Pancreas (tissue), 10 donors: ENCODE data around the gene EHD3. TPM values are rescaled to one million over a fixed set of nuclear protein-coding genes. Genes with fewer than 3 reads are reported as not detected.

Experiments used
- ATAC-seq, 4 donors: fragments of 200-7000 bp; cut with Tn5 transposase; one replicate each; pipeline versions ENCODE4 v1.8.0 to v1.9.1; 2020; ENCODE audit warnings: mild to moderate bottlenecking in 4 of 4, moderate library complexity in 4 of 4
- DNase-seq, 6 donors: peaks; one replicate each; pipeline ENCODE4 v3.0.0-alpha.2; 2020
- FAIRE-seq: peaks from 2 replicates; lab custom pipeline; 2012; peaks lifted over from hg19 to GRCh38; lab: Jason Lieb, UNC
- H3K27ac ChIP-seq, 4 donors: fragments of 200-600 bp; sonication (generic); 1 replicate in 3 of 4; 2 replicates in 1 of 4; pipeline versions ENCODE4 v1.5.0 to v1.8.0; 2020
- H3K27me3 ChIP-seq, 4 donors: fragments of 200-600 bp; one replicate each; pipeline ENCODE4 v1.8.0; 2021
- H3K36me3 ChIP-seq, 3 donors: fragments of 200-600 bp; sonication (generic) in 1 of 3; one replicate each; pipeline versions ENCODE4 v1.5.0 to v1.8.0; 2020 to 2021
- H3K4me1 ChIP-seq, 3 donors: fragments of 200-600 bp; one replicate each; pipeline ENCODE4 v1.8.0; 2021
- H3K4me3 ChIP-seq, 4 donors: fragments of 200-600 bp; sonication (generic) in 2 of 4; one replicate each; pipeline versions ENCODE4 v1.5.0 to v1.8.0; 2020 to 2021
- H3K9me3 ChIP-seq, 4 donors: fragments of 200-600 bp; one replicate each; pipeline ENCODE4 v1.8.0; 2021
- WGBS, 2 donors: extraction: QIAGEN DNeasy Blood & Tissue Kit; methylation state at CpG; one replicate each; pipeline ENCODE4 v1.1.7; 2013; 5-methylcytosine and 5-hydroxymethylcytosine counted together
- intact Hi-C, 3 donors: fragments of 100-400 bp; cut with DNase I; formaldehyde crosslinking; loops; one replicate each; pipeline versions ENCODE4 v1.11.1 to v1.14.2; 2022
- polyA plus RNA-seq, 2 donors: library from polyadenylated mRNA; stranded (reverse); fragments of 200-250 nt; gene quantifications; one replicate each; pipeline ENCODE4 v1.2.3, GENCODE V29; 2013
- total RNA-seq, 6 donors: library from RNA; stranded (reverse); fragmentation: NEBNext Ultra II Directional in 4 of 6; extraction: Animal tissue kit (Norgen Biotek cat#: 25700) in 4 of 6; gene quantifications; one replicate each; pipeline versions ENCODE4 v1.2.1 to v1.2.4, GENCODE V29; 2021 to 2023
- TF ChIP-seq, protein P1 (sequence below), 4 donors: fragments of 200-600 bp; sonication (generic) in 3 of 4; IDR thresholded peaks; one replicate each; pipeline versions ENCODE4 v1.5.0 to v1.8.0; 2021; ENCODE audit warnings: antibody characterized with exemption in 4 of 4
- donor health status: healthy with polysubstance abuse.
- donor health status: DM: no; HTN: no; CAD: no; lungs with moderate emphysema.
- donor health status: DM: no; HTN: no; CAD: no.
- donor health status: control.
- donor health status: control.
- donor health status: Bipolar disorder and iron deficiency.
- donor health status: DM: yes; HTN: yes; CAD: no.
- donor health status: DM: no; HTN: no; CAD: no.
- donor health status: DM: no; HTN: no; CAD: no.
- donor health status: DM: yes; HTN: yes; CAD: no.

Gene EHD3
- total and polyA plus RNA-seq, 8 donors, result 0.46 to 3.5 (median 0.81) TPM

DNA sequence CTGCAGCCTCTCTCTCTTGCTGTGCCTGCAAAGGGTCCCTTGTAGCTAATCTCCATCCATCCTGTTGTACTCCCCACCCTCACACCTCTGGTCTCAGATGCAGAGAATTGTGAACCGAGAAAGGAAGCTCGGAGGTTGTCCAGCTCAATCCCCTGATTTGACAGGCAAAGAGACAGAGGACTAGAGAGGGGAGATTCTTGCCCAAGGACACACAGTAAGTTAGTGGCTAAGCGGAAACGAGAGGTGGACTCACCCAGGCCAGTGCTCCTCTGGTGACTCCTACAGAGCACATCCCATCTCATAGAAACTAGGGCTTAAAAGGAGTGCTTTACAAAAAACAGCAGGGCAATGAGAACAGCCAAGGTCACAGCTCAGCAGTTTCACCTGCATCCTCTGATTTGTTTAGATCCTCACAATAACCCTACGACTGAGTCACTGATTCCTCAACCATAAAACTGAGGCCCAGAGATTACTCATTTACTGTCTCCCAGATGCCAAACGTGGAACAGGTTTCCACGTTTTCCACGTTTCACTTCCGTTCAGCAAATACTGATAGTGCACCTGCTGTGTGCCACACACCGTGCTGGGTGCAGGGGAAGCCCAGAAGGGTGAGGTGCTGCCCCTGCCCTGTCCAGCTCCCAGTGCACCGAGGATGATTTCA is 22.1 kb downstream of the EHD3 start:
- H3K4me1 ChIP-seq, result no peaks in the 10 kb centered on the region
- TF ChIP-seq, protein P1, sequence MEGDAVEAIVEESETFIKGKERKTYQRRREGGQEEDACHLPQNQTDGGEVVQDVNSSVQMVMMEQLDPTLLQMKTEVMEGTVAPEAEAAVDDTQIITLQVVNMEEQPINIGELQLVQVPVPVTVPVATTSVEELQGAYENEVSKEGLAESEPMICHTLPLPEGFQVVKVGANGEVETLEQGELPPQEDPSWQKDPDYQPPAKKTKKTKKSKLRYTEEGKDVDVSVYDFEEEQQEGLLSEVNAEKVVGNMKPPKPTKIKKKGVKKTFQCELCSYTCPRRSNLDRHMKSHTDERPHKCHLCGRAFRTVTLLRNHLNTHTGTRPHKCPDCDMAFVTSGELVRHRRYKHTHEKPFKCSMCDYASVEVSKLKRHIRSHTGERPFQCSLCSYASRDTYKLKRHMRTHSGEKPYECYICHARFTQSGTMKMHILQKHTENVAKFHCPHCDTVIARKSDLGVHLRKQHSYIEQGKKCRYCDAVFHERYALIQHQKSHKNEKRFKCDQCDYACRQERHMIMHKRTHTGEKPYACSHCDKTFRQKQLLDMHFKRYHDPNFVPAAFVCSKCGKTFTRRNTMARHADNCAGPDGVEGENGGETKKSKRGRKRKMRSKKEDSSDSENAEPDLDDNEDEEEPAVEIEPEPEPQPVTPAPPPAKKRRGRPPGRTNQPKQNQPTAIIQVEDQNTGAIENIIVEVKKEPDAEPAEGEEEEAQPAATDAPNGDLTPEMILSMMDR (IDR thresholded peaks at IDR 0.05), result no peak

GRCh38 chr2:31256611-31257382 is 22.8 kb downstream of the EHD3 start:
- H3K27me3 ChIP-seq, result no peaks in the 10 kb centered on the region
- TF ChIP-seq, protein P1 (IDR thresholded peaks at IDR 0.05), result no peak
- 77 to 82% methylated on average over 4 of the region's 4 CpGs for WGBS, 2 donors
- no peak overlapping the region for H3K27ac ChIP-seq
- no peaks in the 10 kb centered on the region for H3K4me1 ChIP-seq
- ATAC-seq (no peak), FAIRE-seq (no peak), DNase-seq (no peak)
- H3K4me3 ChIP-seq, result no peak overlapping the region
- H3K9me3 ChIP-seq, result no peaks in the 10 kb centered on the region
- intact Hi-C loops, result no loop called here
- no peaks in the 10 kb centered on the region for H3K36me3 ChIP-seq

More for the DNA sequence above, 22.1 kb downstream of the EHD3 start:
- H3K4me3 ChIP-seq, result no peak overlapping the region
- DNase-seq, result no peak
- ATAC-seq, result no peak
- H3K27ac ChIP-seq, result no peak overlapping the region
- intact Hi-C loops, result no loop called here
- no peaks in the 10 kb centered on the region for H3K27me3 ChIP-seq
- 71 to 72% methylated on average over 11 of the region's 11 CpGs for WGBS, 2 donors
- no peak for FAIRE-seq
- H3K9me3 ChIP-seq, result no peaks in the 10 kb centered on the region
- no peaks in the 10 kb centered on the region for H3K36me3 ChIP-seq

- ATAC-seq, result no peak
- Histone ChIP-seq H3K4me3 (no peak overlapping the region), H3K27ac (no peak overlapping the region), H3K27me3 (no peaks in the 10 kb centered on the region), H3K9me3 (no peaks in the 10 kb centered on the region), H3K4me1 (no peaks in the 10 kb centered on the region), H3K36me3 (no peaks in the 10 kb centered on the region)
- intact Hi-C loops, result no loop called here
- FAIRE-seq, result no peak
- 69 to 71% methylated on average over 5 of the region's 5 CpGs for WGBS, 2 donors
- TF ChIP-seq, protein P1 (IDR thresholded peaks at IDR 0.05), result no peak
- DNase-seq, result no peak
Measured at GRCh38 chr2:31258351-31258750, 24.4 kb downstream of the EHD3 start.

- Histone ChIP-seq H3K4me1 (no peaks in the 10 kb centered on the region), H3K27me3 (no peaks in the 10 kb centered on the region), H3K27ac (no peak overlapping the region), H3K36me3 (no peaks in the 10 kb centered on the region), H3K9me3 (no peaks in the 10 kb centered on the region), H3K4me3 (no peak overlapping the region)
- TF ChIP-seq, protein P1 (IDR thresholded peaks at IDR 0.05), result no peak
- ATAC-seq (no peak), FAIRE-seq (no peak), DNase-seq (no peak)
- WGBS, 2 donors, result 89 to 90% methylated on average over 3 of the region's 3 CpGs
- intact Hi-C loops, result no loop called here
Measured at GRCh38 chr2:31259075-31259474, 25.1 kb downstream of the EHD3 start.

GRCh38 chr2:31260870-31261269 is 26.9 kb downstream of the EHD3 start:
- WGBS, 2 donors, result 82 to 89% methylated on average over 4 of the region's 4 CpGs
- Histone ChIP-seq H3K4me3 (no peak overlapping the region), H3K27ac (no peak overlapping the region), H3K4me1 (no peaks in the 10 kb centered on the region), H3K36me3 (no peaks in the 10 kb centered on the region), H3K9me3 (no peaks in the 10 kb centered on the region), H3K27me3 (no peaks in the 10 kb centered on the region)
- TF ChIP-seq, protein P1 (IDR thresholded peaks at IDR 0.05), result no peak
- DNase-seq (no peak), ATAC-seq (no peak), FAIRE-seq (no peak)
- intact Hi-C loops, result no loop called here
